SH-SY5Y (cell line): ENCODE data around the gene CAMSAP1.

Experiments
- GATA2 ChIP-seq: IDR thresholded peaks from 2 replicates; pipeline ENCODE4 v1.6.1; 2011; ENCODE audit warnings: mild to moderate bottlenecking, low read depth, low read length
- GATA3 ChIP-seq: IDR thresholded peaks from 2 replicates; pipeline ENCODE4 v1.6.1; 2011; ENCODE audit warnings: low read depth, mild to moderate bottlenecking, low read length, moderate library complexity

GRCh38 chr9:135770203-135770535, 137.2 kb downstream of the CAMSAP1 start:
- TF ChIP-seq GATA2, result no peak
- TF ChIP-seq GATA3, result no peak
